Measurements from ENCODE around the gene BRMS1.

The BRMS1 gene

DNA sequence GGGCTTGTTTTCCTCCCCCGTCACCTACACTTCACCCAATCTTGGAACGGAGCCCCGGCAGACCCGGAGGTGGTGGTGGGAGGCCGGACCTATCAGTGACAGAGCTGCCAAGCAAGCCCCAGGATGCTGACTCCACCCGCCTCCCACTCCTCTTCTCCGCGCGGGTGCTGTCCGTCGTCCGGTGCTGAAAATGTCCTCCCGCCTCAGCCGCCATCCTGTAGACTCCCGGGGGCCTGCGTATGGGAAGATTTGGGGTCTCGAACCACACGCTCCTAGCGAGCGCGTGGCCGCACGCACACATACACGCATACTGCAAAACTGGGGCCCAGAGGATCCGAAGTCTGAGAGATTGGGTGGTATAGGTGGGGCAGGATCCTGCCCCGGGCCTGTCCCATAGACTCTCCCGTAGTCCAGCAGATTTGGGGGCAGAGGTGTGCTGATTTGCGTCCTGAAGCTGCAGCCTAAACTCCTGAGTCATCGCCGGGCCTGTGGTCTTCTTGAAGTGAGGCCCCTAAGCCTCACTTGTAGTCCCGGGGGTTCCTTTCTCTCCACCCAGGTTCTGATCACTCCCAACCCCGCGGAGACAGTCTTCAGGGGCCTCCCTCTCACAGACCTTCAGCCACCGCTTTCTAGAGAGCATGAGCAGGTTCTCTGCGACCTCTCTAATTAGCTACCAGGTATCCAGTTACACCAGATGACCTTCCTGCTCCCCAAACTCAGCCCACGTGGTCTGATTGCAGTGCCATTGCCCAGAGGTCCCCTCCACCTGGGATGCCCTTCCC is 55.2 kb downstream of the BRMS1 start:
- TF ChIP-seq ZBTB7A (IDR thresholded peaks at IDR 0.05; ENCODE audit: low read depth) (peak; percentile 89), TEAD4 (IDR thresholded peaks at IDR 0.05) (no peak), CREB1 (IDR thresholded peaks at IDR 0.05; ENCODE audit: low read depth) (no peak), YY1 (IDR thresholded peaks at IDR 0.05; ENCODE audit: low read depth) (0 out of 2 replicates have a peak, but pooled peaks have one; percentile 59), EP300 (IDR thresholded peaks at IDR 0.05; ENCODE audit: borderline replicate concordance) (no peak), EGR1 (IDR thresholded peaks at IDR 0.05) (peak; percentile 57; the same call in 1 of the 2 replicates), TAF1 (IDR thresholded peaks at IDR 0.05; ENCODE audit: low read depth) (no peak), TCF12 (IDR thresholded peaks at IDR 0.05; ENCODE audit: low read depth) (no peak; the same call in 1 of the 2 replicates)
- TF ChIP-seq, protein P1, sequence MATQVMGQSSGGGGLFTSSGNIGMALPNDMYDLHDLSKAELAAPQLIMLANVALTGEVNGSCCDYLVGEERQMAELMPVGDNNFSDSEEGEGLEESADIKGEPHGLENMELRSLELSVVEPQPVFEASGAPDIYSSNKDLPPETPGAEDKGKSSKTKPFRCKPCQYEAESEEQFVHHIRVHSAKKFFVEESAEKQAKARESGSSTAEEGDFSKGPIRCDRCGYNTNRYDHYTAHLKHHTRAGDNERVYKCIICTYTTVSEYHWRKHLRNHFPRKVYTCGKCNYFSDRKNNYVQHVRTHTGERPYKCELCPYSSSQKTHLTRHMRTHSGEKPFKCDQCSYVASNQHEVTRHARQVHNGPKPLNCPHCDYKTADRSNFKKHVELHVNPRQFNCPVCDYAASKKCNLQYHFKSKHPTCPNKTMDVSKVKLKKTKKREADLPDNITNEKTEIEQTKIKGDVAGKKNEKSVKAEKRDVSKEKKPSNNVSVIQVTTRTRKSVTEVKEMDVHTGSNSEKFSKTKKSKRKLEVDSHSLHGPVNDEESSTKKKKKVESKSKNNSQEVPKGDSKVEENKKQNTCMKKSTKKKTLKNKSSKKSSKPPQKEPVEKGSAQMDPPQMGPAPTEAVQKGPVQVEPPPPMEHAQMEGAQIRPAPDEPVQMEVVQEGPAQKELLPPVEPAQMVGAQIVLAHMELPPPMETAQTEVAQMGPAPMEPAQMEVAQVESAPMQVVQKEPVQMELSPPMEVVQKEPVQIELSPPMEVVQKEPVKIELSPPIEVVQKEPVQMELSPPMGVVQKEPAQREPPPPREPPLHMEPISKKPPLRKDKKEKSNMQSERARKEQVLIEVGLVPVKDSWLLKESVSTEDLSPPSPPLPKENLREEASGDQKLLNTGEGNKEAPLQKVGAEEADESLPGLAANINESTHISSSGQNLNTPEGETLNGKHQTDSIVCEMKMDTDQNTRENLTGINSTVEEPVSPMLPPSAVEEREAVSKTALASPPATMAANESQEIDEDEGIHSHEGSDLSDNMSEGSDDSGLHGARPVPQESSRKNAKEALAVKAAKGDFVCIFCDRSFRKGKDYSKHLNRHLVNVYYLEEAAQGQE (IDR thresholded peaks at IDR 0.05; ENCODE audit: low read depth), result peak; percentile 99
- TF ChIP-seq, protein P2, sequence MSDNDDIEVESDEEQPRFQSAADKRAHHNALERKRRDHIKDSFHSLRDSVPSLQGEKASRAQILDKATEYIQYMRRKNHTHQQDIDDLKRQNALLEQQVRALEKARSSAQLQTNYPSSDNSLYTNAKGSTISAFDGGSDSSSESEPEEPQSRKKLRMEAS (IDR thresholded peaks at IDR 0.05), result peak; percentile 11; the same call in 1 of the 2 replicates

- TF ChIP-seq YY1 (IDR thresholded peaks at IDR 0.05; ENCODE audit: low read depth) (peak; percentile 91), NFIC (IDR thresholded peaks at IDR 0.05) (no peak), CEBPB (IDR thresholded peaks at IDR 0.05) (no peak), EP300 (IDR thresholded peaks at IDR 0.05; ENCODE audit: borderline replicate concordance) (no peak), TEAD4 (IDR thresholded peaks at IDR 0.05) (no peak), RAD21 (IDR thresholded peaks at IDR 0.05; ENCODE audit: low read depth) (no peak), FOXM1 (IDR thresholded peaks at IDR 0.05; ENCODE audit: borderline replicate concordance, low read depth) (no peak), TCF12 (IDR thresholded peaks at IDR 0.05; ENCODE audit: low read depth) (peak; percentile 50; the same call in 1 of the 2 replicates), ZBTB7A (IDR thresholded peaks at IDR 0.05; ENCODE audit: low read depth) (no peak), CREB1 (IDR thresholded peaks at IDR 0.05; ENCODE audit: low read depth) (peak; percentile 70), TAF1 (IDR thresholded peaks at IDR 0.05; ENCODE audit: low read depth) (peak; percentile 83), EGR1 (IDR thresholded peaks at IDR 0.05) (peak; percentile 32; the same call in 1 of the 2 replicates)
- TF ChIP-seq, protein P3, sequence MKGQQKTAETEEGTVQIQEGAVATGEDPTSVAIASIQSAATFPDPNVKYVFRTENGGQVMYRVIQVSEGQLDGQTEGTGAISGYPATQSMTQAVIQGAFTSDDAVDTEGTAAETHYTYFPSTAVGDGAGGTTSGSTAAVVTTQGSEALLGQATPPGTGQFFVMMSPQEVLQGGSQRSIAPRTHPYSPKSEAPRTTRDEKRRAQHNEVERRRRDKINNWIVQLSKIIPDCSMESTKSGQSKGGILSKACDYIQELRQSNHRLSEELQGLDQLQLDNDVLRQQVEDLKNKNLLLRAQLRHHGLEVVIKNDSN (IDR thresholded peaks at IDR 0.05), result no peak
- TF ChIP-seq, protein P2 (IDR thresholded peaks at IDR 0.05), result peak; percentile 83
- TF ChIP-seq, protein P1 (IDR thresholded peaks at IDR 0.05; ENCODE audit: low read depth), result no peak
These were observed 56.0 kb downstream of the BRMS1 start, which contains the start of gene YIF1A for GRCh38 chr11:66288671-66289547. YIF1A (minus strand) TSS chr11:66289143; CDS start chr11:66288985, 158 bp downstream.

DNA sequence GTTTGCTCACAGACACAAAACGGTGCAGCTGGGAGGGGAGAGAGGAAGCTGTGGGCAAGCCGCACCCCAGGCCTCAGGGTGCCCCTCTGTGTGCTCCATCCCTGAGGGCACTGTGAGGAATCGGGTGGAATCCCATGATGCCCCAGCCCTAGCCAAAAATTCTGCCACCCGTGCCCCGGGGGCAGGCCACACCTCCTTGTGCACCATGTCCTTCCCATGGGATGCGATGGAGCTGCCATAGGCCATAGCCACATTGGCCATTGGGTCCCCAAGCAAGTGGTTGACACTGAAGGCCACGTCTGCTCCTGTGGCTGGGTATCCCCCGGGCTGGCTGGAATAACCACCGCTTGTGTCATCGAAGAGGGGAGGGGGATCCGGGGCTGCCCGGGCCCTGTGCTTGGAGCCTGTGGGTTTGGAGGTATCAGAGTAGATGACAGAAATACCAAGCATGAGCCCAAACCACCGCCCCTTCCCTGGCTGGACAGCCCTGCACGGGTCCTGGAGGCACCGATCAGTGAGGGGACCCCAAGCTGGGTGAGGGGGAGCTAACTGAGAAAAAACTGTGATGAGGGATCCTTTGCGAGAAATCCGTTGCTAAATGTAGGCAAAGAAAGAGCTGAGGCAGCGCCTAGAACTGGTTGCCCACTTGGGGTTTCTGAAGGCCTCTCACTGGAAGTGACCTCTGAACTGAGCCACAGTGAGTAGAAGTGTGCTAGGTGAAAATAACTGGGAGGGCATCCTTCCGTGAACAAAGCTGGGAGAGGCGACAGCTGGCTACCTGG is 56.8 kb downstream of the BRMS1 start:
- TF ChIP-seq TCF12 (IDR thresholded peaks at IDR 0.05; ENCODE audit: low read depth), result no peak
- TF ChIP-seq, protein P2 (IDR thresholded peaks at IDR 0.05), result no peak
- TF ChIP-seq CREB1 (IDR thresholded peaks at IDR 0.05; ENCODE audit: low read depth), result no peak
- no peak for TF ChIP-seq EP300 (IDR thresholded peaks at IDR 0.05; ENCODE audit: borderline replicate concordance)

All from Ishikawa (cell line).